Measurements from ENCODE around the gene ADGRD1.

The ADGRD1 gene

DNA sequence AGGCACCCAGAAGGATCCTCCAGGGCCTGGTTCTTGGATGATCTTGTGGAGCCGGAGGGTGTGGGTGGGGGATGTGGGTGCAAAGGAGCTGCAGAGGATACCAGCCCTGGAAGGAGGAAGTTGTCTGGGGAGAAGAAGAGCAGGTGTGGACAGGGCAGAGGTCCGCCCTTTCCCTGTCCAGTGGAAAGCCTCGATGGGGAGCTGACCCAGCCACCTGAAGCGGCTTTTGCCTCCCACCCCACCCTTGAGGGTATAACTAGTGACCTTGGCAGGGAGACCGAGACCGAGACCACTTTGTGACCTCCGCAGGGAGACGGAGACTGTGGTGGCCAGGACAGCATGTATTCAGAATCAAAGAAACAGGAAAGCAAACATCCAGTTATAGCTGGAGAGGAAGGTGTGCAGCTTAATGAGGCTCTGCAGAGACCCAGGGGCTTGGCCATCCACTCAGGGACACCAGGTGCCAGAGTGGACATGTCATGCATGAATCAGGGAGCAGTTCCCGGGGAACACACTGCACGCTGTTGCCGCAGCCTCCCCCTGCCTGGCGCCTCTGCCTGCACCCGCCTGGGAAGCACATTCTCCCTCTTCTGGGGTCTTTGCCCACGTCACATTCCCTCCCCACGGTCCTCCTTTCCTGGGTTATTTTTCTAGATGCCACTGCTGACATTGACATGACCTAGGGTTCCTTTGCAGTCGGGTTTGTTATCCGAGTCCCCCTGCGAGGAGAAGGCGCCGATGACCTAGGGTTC, 87.7 kb downstream of the ADGRD1 start:
- H3K9me3 ChIP-seq (ENCODE audit: control insufficient read depth in 1 of 2, low read length in 2 of 2), result no peaks in the 10 kb centered on the region
- no peak overlapping the region for H3K4me3 ChIP-seq (ENCODE audit: low read depth in 1 of 2, low read length in 2 of 2)
- no peaks in the 10 kb centered on the region for H3K27me3 ChIP-seq (ENCODE audit: low read depth, low read length)
- H3K36me3 ChIP-seq (ENCODE audit: control insufficient read depth in 1 of 2, insufficient read depth in 2 of 2, low read length in 2 of 2), result no peaks in the 10 kb centered on the region
- peaks cover 0 to 13% of the 10 kb centered on the region in 2 donors for H3K4me1 ChIP-seq (ENCODE audit: control insufficient read depth in 1 of 2, insufficient read depth in 2 of 2, low read length in 2 of 2)
- no peak overlapping the region for H3K27ac ChIP-seq (ENCODE audit: low read length)

DNA sequence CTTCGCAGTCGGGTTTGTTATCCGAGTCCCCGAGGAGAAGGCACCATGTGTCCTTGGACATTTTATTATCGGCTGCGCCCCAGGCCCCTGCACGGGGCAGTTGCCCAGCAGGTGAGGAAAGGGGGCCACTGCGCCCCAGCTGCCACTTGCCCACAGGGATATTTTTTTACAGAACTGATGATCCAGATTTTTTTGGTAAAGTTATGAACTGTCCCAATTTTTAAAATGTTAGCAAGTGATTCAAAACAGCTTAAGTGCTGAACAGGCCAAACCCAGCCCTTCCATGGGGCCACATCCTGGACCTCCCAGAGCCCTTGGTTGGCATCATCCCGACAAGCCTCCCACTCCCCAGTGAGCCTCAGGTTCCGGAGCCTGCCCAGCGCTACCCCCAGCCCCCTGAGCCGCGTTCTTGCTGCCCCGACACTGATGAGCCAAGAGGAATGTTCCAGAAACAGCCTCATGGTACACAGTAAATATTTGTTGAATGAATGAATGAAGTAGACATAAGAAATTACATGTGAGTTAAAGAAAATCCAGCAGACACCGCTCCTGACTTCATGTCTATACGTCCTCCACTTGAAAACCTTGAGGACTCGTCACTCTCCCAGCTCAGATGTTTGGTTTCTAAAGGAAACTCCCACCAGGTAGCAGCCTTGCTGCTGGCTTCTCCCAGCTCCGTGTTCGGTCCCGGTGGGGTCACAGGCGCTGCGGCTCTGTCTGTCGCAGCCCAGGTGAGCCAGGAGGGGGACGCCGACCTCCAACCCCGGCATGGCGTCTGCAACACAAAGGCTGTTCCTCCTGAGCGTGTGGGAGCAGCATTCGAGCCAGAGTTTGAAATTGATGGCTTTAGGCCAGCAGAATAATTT, 88.5 kb downstream of the ADGRD1 start:
- no peaks in the 10 kb centered on the region for H3K9me3 ChIP-seq (ENCODE audit: control insufficient read depth in 1 of 2, low read length in 2 of 2)
- no peaks in the 10 kb centered on the region for H3K36me3 ChIP-seq (ENCODE audit: control insufficient read depth in 1 of 2, insufficient read depth in 2 of 2, low read length in 2 of 2)
- no peak overlapping the region for H3K4me3 ChIP-seq (ENCODE audit: low read depth in 1 of 2, low read length in 2 of 2)
- H3K27ac ChIP-seq (ENCODE audit: low read length), result no peak overlapping the region
- peaks cover 0 to 13% of the 10 kb centered on the region in 2 donors for H3K4me1 ChIP-seq (ENCODE audit: control insufficient read depth in 1 of 2, insufficient read depth in 2 of 2, low read length in 2 of 2)
- H3K27me3 ChIP-seq (ENCODE audit: low read depth, low read length), result no peaks in the 10 kb centered on the region

DNA sequence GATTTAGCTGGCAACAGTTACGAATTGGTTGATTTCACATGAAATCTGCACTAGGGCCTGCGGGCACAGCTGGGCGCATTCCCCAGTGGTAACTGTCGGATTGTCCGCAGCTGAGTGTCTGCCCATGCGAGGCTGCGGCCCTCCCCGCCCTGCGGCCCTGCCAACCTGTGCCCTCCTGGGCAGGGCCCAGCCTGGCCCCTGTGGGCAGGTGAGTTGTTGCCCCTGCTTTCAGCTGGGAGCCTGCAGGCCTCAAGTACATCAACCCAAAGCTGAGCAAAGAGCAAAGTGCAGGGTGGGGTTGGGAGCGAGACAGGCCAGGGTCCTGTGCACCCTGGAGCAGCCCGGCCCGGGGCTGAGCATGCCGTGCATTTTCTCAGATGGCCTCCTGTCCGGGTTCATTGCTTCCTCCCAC, 89.1 kb downstream of the ADGRD1 start:
- Histone ChIP-seq H3K36me3 (ENCODE audit: control insufficient read depth in 1 of 2, insufficient read depth in 2 of 2, low read length in 2 of 2) (no peaks in the 10 kb centered on the region), H3K9me3 (ENCODE audit: control insufficient read depth in 1 of 2, low read length in 2 of 2) (no peaks in the 10 kb centered on the region), H3K4me1 (ENCODE audit: control insufficient read depth in 1 of 2, insufficient read depth in 2 of 2, low read length in 2 of 2) (peaks cover 0 to 13% of the 10 kb centered on the region in 2 donors), H3K27ac (ENCODE audit: low read length) (no peak overlapping the region), H3K27me3 (ENCODE audit: low read depth, low read length) (no peaks in the 10 kb centered on the region), H3K4me3 (ENCODE audit: low read depth in 1 of 2, low read length in 2 of 2) (no peak overlapping the region)

DNA sequence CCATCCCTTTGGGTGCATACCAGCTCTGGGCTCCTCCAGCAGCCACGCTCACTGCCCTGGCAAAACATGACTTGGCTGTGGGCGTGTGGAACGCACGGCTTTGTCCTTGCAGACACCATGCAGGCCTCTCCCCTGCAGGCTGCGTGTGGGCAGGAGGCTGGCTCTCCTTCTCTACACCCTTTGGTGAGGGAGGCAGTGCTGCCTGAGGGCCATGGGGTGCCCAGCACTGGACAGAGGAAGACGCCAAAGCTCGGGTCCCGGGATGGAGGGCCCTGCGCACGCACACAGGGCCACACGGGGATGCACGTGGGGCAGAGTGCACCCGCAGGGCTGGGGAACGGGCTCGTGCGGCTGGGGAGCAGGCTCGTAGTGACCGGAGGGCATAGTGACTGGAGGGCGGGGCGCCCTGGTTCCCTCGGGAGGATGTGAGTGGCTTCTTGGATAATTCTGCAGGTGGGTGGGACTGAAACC, 89.7 kb downstream of the ADGRD1 start:
- H3K4me1 ChIP-seq (ENCODE audit: control insufficient read depth in 1 of 2, insufficient read depth in 2 of 2, low read length in 2 of 2), result peaks cover 0 to 13% of the 10 kb centered on the region in 2 donors
- H3K36me3 ChIP-seq (ENCODE audit: control insufficient read depth in 1 of 2, insufficient read depth in 2 of 2, low read length in 2 of 2), result no peaks in the 10 kb centered on the region

DNA sequence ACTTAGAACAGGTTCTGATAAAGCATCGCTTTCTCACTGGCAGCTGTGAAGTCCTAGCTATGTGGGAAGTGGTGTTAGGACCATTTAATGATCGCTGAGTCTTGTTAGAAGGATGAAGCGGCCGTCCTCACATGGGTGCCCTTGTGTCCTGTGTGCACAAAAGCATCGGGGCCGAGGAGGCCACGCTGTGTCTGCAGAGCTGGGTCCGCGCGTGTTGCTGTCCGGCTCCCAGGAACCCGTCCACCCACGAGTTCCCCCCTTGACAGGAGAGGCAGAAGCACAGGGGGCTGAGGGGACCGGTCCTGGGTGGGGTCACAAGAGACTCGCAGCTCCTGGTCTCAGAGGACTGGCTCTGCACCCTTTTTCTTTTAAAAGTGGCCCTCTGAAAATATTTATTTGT, 90.4 kb downstream of the ADGRD1 start:
- no peaks in the 10 kb centered on the region for H3K36me3 ChIP-seq (ENCODE audit: control insufficient read depth in 1 of 2, insufficient read depth in 2 of 2, low read length in 2 of 2)
- no peak overlapping the region for H3K27ac ChIP-seq (ENCODE audit: low read length)
- peaks cover 0 to 9% of the 10 kb centered on the region in 2 donors for H3K4me1 ChIP-seq (ENCODE audit: control insufficient read depth in 1 of 2, insufficient read depth in 2 of 2, low read length in 2 of 2)
- H3K4me3 ChIP-seq (ENCODE audit: low read depth in 1 of 2, low read length in 2 of 2), result no peak overlapping the region
- no peaks in the 10 kb centered on the region for H3K9me3 ChIP-seq (ENCODE audit: control insufficient read depth in 1 of 2, low read length in 2 of 2)
- H3K27me3 ChIP-seq (ENCODE audit: low read depth, low read length), result no peaks in the 10 kb centered on the region

More for the DNA sequence above, 89.7 kb downstream of the ADGRD1 start:
- H3K27ac ChIP-seq (ENCODE audit: low read length), result no peak overlapping the region
- H3K27me3 ChIP-seq (ENCODE audit: low read depth, low read length), result no peaks in the 10 kb centered on the region
- H3K9me3 ChIP-seq (ENCODE audit: control insufficient read depth in 1 of 2, low read length in 2 of 2), result no peaks in the 10 kb centered on the region
- no peak overlapping the region for H3K4me3 ChIP-seq (ENCODE audit: low read depth in 1 of 2, low read length in 2 of 2)

DNA sequence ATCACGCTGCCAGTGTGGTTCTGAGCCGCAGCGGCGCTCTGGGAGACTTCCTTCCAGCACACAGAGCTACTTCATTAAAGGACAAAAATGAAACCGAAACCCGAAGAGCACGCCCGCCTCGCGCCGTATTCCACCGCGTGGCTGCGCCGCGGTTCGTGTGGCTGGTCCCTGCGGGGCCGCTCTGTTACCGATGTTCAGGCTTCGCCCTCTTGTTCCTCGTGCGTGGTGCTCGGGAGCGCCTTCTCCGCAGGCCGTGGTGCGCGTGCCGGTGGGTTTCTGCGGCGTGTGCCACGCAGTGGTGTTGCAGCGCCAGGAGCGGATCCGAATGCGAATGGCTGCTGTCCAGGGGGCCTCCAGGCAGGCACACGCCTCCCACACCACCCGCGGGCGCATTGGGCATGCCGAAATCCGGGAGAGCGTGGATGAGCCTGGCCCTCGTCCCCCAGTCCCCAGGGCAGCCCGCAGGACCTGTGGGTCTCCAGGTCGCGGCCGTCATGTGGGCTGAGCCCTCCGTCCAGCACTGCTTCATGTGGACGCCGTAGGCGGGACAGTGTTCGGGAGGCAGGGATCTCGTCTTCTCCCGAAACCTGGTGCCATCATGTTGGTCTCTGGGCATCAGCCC, 91.2 kb downstream of the ADGRD1 start:
- H3K27me3 ChIP-seq (ENCODE audit: low read depth, low read length), result no peaks in the 10 kb centered on the region
- peaks cover 0 to 2% of the 10 kb centered on the region in 2 donors for H3K4me1 ChIP-seq (ENCODE audit: control insufficient read depth in 1 of 2, insufficient read depth in 2 of 2, low read length in 2 of 2)
- H3K27ac ChIP-seq (ENCODE audit: low read length), result no peak overlapping the region
- no peaks in the 10 kb centered on the region for H3K36me3 ChIP-seq (ENCODE audit: control insufficient read depth in 1 of 2, insufficient read depth in 2 of 2, low read length in 2 of 2)
- no peak overlapping the region for H3K4me3 ChIP-seq (ENCODE audit: low read depth in 1 of 2, low read length in 2 of 2)
- H3K9me3 ChIP-seq (ENCODE audit: control insufficient read depth in 1 of 2, low read length in 2 of 2), result no peaks in the 10 kb centered on the region

DNA sequence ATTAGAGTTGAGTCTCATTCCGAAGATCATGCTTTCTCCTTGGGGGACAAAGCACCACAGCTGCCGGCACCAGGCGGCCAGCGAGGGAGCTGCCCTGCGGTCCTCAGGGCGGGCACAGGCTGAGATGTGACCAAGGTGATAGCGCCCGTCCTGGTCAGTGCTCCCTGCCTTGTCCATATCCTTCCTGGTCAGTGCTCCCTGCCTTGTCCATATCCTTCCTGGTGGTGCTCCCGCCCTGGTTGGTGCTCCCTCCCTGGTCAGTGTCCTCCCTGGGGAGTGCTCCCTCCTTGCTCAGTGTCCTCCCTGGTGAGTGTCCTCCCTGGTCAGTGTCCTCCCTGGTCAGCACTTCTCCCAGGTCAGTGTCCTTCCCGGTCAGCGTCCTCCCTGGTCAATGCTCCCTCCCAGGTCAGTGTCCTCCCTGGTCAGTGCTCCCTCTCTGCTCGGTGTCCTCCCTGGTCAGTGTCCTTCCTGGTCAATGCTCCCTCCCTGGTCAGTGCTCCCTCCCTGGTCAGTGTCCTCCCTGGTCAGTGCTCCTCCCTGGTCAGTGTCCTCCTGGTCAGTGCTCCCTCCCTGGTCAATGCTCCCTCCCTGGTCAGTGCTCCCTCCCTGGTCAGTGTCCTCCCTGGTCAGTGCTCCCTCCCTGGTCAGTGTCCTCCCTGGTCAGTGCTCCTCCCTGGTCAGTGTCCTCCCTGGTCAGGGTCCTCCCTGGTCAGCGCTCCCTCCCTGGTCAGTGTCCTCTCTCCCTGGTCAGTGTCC, 92.2 kb downstream of the ADGRD1 start:
- Histone ChIP-seq H3K9me3 (ENCODE audit: control insufficient read depth in 1 of 2, low read length in 2 of 2) (no peaks in the 10 kb centered on the region), H3K36me3 (ENCODE audit: control insufficient read depth in 1 of 2, insufficient read depth in 2 of 2, low read length in 2 of 2) (no peaks in the 10 kb centered on the region), H3K4me3 (ENCODE audit: low read depth in 1 of 2, low read length in 2 of 2) (no peak overlapping the region), H3K4me1 (ENCODE audit: control insufficient read depth in 1 of 2, insufficient read depth in 2 of 2, low read length in 2 of 2) (no peaks in the 10 kb centered on the region), H3K27ac (ENCODE audit: low read length) (no peak overlapping the region), H3K27me3 (ENCODE audit: low read depth, low read length) (no peaks in the 10 kb centered on the region)

DNA sequence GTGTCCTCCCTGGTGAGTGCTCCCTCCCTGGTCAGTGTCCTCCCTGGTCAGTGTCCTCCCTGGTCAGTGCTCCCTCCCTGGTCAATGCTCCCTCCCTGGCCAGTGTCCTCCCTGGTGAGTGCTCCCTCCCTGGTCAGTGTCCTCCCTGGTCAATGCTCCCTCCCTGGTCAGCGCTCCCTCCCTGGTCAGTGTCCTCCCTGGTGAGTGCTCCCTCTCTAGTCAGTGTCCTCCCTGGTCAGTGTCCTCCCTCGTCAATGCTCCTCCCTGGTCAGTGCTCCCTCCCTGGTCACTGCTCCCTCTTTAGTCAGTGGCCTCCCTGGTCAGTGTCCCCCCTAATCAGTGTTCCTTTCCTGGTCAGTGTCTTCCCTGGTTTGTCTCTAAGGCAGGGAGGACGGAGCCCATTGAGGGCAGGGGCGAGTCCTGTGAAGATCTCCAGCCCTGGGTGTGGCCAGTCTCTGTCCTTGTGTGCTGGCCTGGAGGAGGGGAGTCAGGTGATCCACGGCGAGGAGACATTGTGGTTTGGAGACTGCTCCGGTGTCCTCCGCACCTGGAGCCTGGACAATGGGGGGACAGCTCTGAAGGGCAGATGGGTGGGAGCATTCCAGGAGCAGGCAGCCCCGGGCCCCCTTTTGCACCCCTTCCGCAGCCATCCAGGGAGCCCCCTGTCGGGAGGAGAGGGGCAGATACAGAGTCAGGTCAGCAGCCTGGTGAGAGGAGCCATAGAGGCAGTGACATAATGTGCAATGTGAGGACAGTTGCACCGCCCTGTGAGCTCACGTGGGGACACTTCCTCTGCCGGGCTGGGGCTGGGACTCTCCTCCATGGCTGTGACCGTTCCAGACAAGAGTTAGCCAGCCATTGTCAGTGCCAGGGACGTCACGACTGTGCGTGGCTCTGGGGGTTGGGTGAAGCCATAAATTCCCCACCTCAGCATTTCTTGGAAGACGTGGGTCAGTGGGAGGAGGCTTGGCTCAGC, 93.4 kb downstream of the ADGRD1 start:
- no peaks in the 10 kb centered on the region for H3K9me3 ChIP-seq (ENCODE audit: control insufficient read depth in 1 of 2, low read length in 2 of 2)
- H3K4me3 ChIP-seq (ENCODE audit: low read depth in 1 of 2, low read length in 2 of 2), result no peak overlapping the region
- H3K4me1 ChIP-seq (ENCODE audit: control insufficient read depth in 1 of 2, insufficient read depth in 2 of 2, low read length in 2 of 2), result no peaks in the 10 kb centered on the region
- H3K27me3 ChIP-seq (ENCODE audit: low read depth, low read length), result no peaks in the 10 kb centered on the region
- no peaks in the 10 kb centered on the region for H3K36me3 ChIP-seq (ENCODE audit: control insufficient read depth in 1 of 2, insufficient read depth in 2 of 2, low read length in 2 of 2)
- H3K27ac ChIP-seq (ENCODE audit: low read length), result peak overlapping the region; percentile 31

DNA sequence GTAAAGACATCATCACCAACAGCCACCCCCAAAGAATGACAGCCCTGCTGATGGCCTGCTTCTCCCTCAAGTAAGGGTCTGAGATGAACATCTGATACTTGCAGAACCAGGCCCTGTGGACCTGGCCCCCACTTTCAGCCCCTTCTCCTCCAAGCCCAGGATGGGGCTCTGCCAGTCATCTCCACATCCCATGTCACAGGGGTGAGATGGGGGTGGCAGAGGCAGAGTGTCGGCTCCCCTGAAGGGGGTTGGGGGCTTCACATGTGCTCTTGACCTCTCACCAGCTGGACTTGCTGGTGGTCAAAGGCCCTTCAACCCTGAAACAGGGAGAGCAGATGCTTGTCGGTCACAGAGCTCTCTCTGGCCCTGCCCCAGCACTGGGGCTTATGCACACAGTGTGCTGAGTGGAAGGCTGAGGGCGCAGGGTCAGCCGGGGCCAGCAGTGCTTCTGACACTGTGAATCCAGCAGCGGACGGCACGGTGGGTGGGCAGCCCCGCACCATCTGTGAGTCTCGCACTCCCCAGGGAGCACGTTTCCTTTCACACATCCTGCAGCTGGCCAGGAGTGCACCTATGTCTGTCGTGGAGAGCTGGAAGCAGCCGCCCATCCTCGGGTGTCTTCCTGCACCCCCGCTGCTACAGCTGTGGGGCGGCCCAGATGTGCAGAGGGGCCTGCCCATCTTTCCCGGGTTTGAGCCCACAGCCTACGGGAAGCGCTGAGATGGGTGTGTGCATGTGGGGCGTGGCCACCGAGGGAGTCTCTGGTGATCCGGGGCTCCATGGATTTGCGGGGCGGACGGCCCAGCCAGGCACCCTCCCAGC, 94.3 kb downstream of the ADGRD1 start:
- Histone ChIP-seq H3K4me3 (ENCODE audit: low read depth in 1 of 2, low read length in 2 of 2) (no peak overlapping the region), H3K27me3 (ENCODE audit: low read depth, low read length) (no peaks in the 10 kb centered on the region), H3K9me3 (ENCODE audit: control insufficient read depth in 1 of 2, low read length in 2 of 2) (no peaks in the 10 kb centered on the region), H3K27ac (ENCODE audit: low read length) (peak overlapping the region; percentile 31), H3K4me1 (ENCODE audit: control insufficient read depth in 1 of 2, insufficient read depth in 2 of 2, low read length in 2 of 2) (no peaks in the 10 kb centered on the region), H3K36me3 (ENCODE audit: control insufficient read depth in 1 of 2, insufficient read depth in 2 of 2, low read length in 2 of 2) (no peaks in the 10 kb centered on the region)
